H9 (cell line): ENCODE results near the gene INTS1. TPM values are rescaled to one million over a fixed set of nuclear protein-coding genes. Genes with fewer than 3 reads are reported as not detected.

Experiments
- DNase-seq: peaks from one replicate; pipeline ENCODE4 v3.0.0-alpha.2; 2017
- H2AFZ ChIP-seq: one replicate; pipeline ENCODE4 v1.6.1; 2013; ENCODE audit warnings: mild to moderate bottlenecking, low read length, control low read depth, moderate library complexity
- H2AK5ac ChIP-seq: 2 replicates; pipeline ENCODE4 v1.6.1; 2013; ENCODE audit warnings: low read length, control low read depth, mixed read lengths; ENCODE audit not compliant: insufficient read length
- H2BK120ac ChIP-seq: one replicate; pipeline ENCODE4 v1.6.1; 2013; ENCODE audit warnings: low read depth, mild to moderate bottlenecking, low read length, control low read depth, inconsistent platforms; ENCODE audit not compliant: poor library complexity, severe bottlenecking
- H2BK12ac ChIP-seq: 2 replicates; pipeline ENCODE4 v1.6.1; 2013; ENCODE audit warnings: low read length, control low read depth, mixed read lengths, low read depth; ENCODE audit not compliant: insufficient read length
- H2BK15ac ChIP-seq: 2 replicates; pipeline ENCODE4 v1.6.1; 2013; ENCODE audit warnings: low read depth, low read length, control low read depth
- H2BK20ac ChIP-seq: one replicate; pipeline ENCODE4 v1.6.1; 2013; ENCODE audit warnings: low read depth, mild to moderate bottlenecking, low read length, control low read depth, inconsistent platforms; ENCODE audit not compliant: poor library complexity, severe bottlenecking
- H2BK5ac ChIP-seq: 2 replicates; pipeline ENCODE4 v1.6.1; 2013; ENCODE audit warnings: low read length, control low read depth, mixed read lengths; ENCODE audit not compliant: insufficient read length
- H3K14ac ChIP-seq: 2 replicates; pipeline ENCODE4 v1.6.1; 2013; ENCODE audit warnings: low read length, control low read depth; ENCODE audit not compliant: insufficient read depth
- H3K18ac ChIP-seq: 2 replicates; pipeline ENCODE4 v1.6.1; 2013; ENCODE audit warnings: low read depth, mild to moderate bottlenecking, mixed read lengths, low read length, control low read depth; ENCODE audit not compliant: insufficient read length
- H3K23ac ChIP-seq: 2 replicates; pipeline ENCODE4 v1.6.1; 2013; ENCODE audit warnings: low read length, control low read depth, mixed read lengths, low read depth; ENCODE audit not compliant: insufficient read length
- H3K23me2 ChIP-seq: 2 replicates; pipeline ENCODE4 v1.6.1; 2013; ENCODE audit warnings: low read depth, mild to moderate bottlenecking, mixed read lengths, low read length, control low read depth; ENCODE audit not compliant: insufficient read length, poor library complexity, severe bottlenecking
- H3K27ac ChIP-seq: 2 replicates; pipeline ENCODE4 v1.5.1; 2013; ENCODE audit warnings: low read length, control low read depth, mixed read lengths, low read depth; ENCODE audit not compliant: insufficient read length
- H3K27me3 ChIP-seq: 2 replicates; pipeline ENCODE4 v1.6.1; 2013; ENCODE audit warnings: low read length, control low read depth, inconsistent platforms; ENCODE audit not compliant: insufficient read depth
- H3K4ac ChIP-seq: 2 replicates; pipeline ENCODE4 v1.6.1; 2013; ENCODE audit warnings: low read depth, mild to moderate bottlenecking, control low read depth, inconsistent platforms, low read length, moderate library complexity
- H3K4me1 ChIP-seq: 2 replicates; pipeline ENCODE4 v1.6.1; 2013; ENCODE audit warnings: low read length, control low read depth, inconsistent platforms; ENCODE audit not compliant: insufficient read depth
- H3K4me2 ChIP-seq: 2 replicates; pipeline ENCODE4 v1.6.1; 2013; ENCODE audit warnings: low read length, control low read depth, mixed read lengths; ENCODE audit not compliant: insufficient read length, insufficient read depth
- H3K56ac ChIP-seq: 2 replicates; pipeline ENCODE4 v1.6.1; 2013; ENCODE audit warnings: low read depth, mild to moderate bottlenecking, mixed read lengths, low read length, control low read depth; ENCODE audit not compliant: insufficient read length
- H3K79me1 ChIP-seq: 2 replicates; pipeline ENCODE4 v1.6.1; 2013; ENCODE audit warnings: low read depth, mild to moderate bottlenecking, moderate library complexity, low read length, control low read depth, inconsistent platforms; ENCODE audit not compliant: insufficient read depth, poor library complexity, severe bottlenecking
- H3K79me2 ChIP-seq: 2 replicates; pipeline ENCODE4 v1.6.1; 2013; ENCODE audit warnings: low read length, control low read depth, inconsistent platforms; ENCODE audit not compliant: insufficient read depth
- H3K9ac ChIP-seq: 2 replicates; pipeline ENCODE4 v1.6.1; 2013; ENCODE audit warnings: low read length, control low read depth, mixed read lengths; ENCODE audit not compliant: insufficient read length; ENCODE audit errors: extremely low read depth
- H3K9me3 ChIP-seq: one replicate; pipeline ENCODE4 v1.6.1; 2013; ENCODE audit warnings: low read depth, low read length, inconsistent platforms; ENCODE audit not compliant: control insufficient read depth
- H3T11ph ChIP-seq: one replicate; pipeline ENCODE4 v1.6.1; 2013; ENCODE audit warnings: mild to moderate bottlenecking, low read length, control low read depth, inconsistent platforms
- H4K20me1 ChIP-seq: one replicate; pipeline ENCODE4 v1.6.1; 2013; ENCODE audit not compliant: control insufficient read depth, insufficient read length, insufficient read depth
- H4K5ac ChIP-seq: 2 replicates; pipeline ENCODE4 v1.6.1; 2013; ENCODE audit warnings: low read depth, mild to moderate bottlenecking, mixed read lengths, low read length, control low read depth; ENCODE audit not compliant: insufficient read length
- H4K8ac ChIP-seq: replicated peaks from 2 replicates; pipeline ENCODE4 v1.6.1; 2013; ENCODE audit warnings: low read length, control low read depth, mixed read lengths, low read depth; ENCODE audit not compliant: insufficient read length
- H4K91ac ChIP-seq: 2 replicates; pipeline ENCODE4 v1.6.1; 2013; ENCODE audit warnings: low read depth, mild to moderate bottlenecking, moderate library complexity, mixed read lengths, low read length, control low read depth; ENCODE audit not compliant: insufficient read length
- H3K27ac Mint-ChIP-seq, 3 experiments: 2 replicates in 2 of 3; 3 replicates in 1 of 3; pipeline ENCODE4 v1.8.0; 2020 to 2021; ENCODE audit warnings: mixed read lengths in 3 of 3, mild to moderate bottlenecking in 1 of 3, moderate library complexity in 1 of 3
- H3K27me3 Mint-ChIP-seq: 2 replicates; pipeline ENCODE4 v1.8.0; 2021; ENCODE audit warnings: low read depth, mild to moderate bottlenecking, moderate library complexity, mixed read lengths
- H3K36me3 Mint-ChIP-seq, 3 experiments: 2 replicates in 2 of 3; 3 replicates in 1 of 3; pipeline ENCODE4 v1.8.0; 2020 to 2021; ENCODE audit warnings: low read depth in 3 of 3, mixed read lengths in 3 of 3; ENCODE audit not compliant: insufficient read depth in 1 of 3
- H3K4me1 Mint-ChIP-seq, 2 experiments: 2 replicates each; pipeline ENCODE4 v1.8.0; 2020; ENCODE audit warnings: mixed read lengths in 2 of 2
- H3K4me3 Mint-ChIP-seq, 2 experiments: 2 replicates in 1 of 2; 3 replicates in 1 of 2; pipeline ENCODE4 v1.8.0; 2020 to 2021; ENCODE audit warnings: mild to moderate bottlenecking in 2 of 2, mixed read lengths in 2 of 2, moderate library complexity in 1 of 2
- H3K9me3 Mint-ChIP-seq, 2 experiments: 2 replicates in 1 of 2; 3 replicates in 1 of 2; pipeline ENCODE4 v1.8.0; 2020; ENCODE audit warnings: mild to moderate bottlenecking in 2 of 2, mixed read lengths in 2 of 2, moderate library complexity in 1 of 2
- CTCF ChIP-seq: fragments of 200-600 bp; sonication (generic); conservative IDR thresholded peaks from 3 replicates; pipeline ENCODE4 v1.8.0; 2021; ENCODE audit warnings: antibody characterized with exemption, mild to moderate bottlenecking
- WGBS: extraction: QIAGEN DNeasy Blood & Tissue Kit; methylation state at CpG from one replicate; pipeline ENCODE4 v1.1.7; 2013; ENCODE audit warnings: missing lambda C conversion rate, low lambda C conversion rate, mixed read lengths; ENCODE audit not compliant: insufficient read length; ENCODE audit errors: extremely low coverage; 5-methylcytosine and 5-hydroxymethylcytosine counted together
- total RNA-seq: library from RNA; stranded (reverse); gene quantifications from 2 replicates; pipeline ENCODE4 v1.2.1, GENCODE V29; 2021

Gene INTS1
- total RNA-seq, 1 experiment from 2014 or later, result 133 TPM

GRCh38 chr7:1512781-1513656, 8.8 kb upstream of the INTS1 start:
- no peaks in the 10 kb centered on the region for H3K27me3 ChIP-seq
- H4K20me1 ChIP-seq, result no peaks in the 10 kb centered on the region
- no peak overlapping the region for H3K18ac ChIP-seq
- H3K56ac ChIP-seq, result no peak overlapping the region
- no peak overlapping the region for H4K91ac ChIP-seq
- H4K5ac ChIP-seq, result no peak overlapping the region
- Mint-ChIP-seq H3K9me3 (no peaks in the 10 kb centered on the region), H3K36me3 (no peaks in the 10 kb centered on the region), H3K4me3 (no peak overlapping the region), H3K27ac (no peak overlapping the region), H3K4me1 (peaks cover 0 to 3% of the 10 kb centered on the region in 2 experiments; a peak in 2 of 4 replicates), H3K27me3 (peaks cover 2% of the 10 kb centered on the region)
- H2BK15ac ChIP-seq, result no peak overlapping the region
- no peaks in the 10 kb centered on the region for H3K23me2 ChIP-seq
- H3K4me1 ChIP-seq, result no peaks in the 10 kb centered on the region
- H2BK120ac ChIP-seq, result no peak overlapping the region
- H3K9ac ChIP-seq, result no peak overlapping the region
- H3K79me1 ChIP-seq, result no peaks in the 10 kb centered on the region
- no peak for DNase-seq
- H2BK12ac ChIP-seq, result no peak overlapping the region
- H2AK5ac ChIP-seq, result no peak overlapping the region
- H3K4ac ChIP-seq, result no peak overlapping the region
- H2BK20ac ChIP-seq, result no peak overlapping the region
- WGBS, result no CpG with 5 or more reads among the region's 35 CpGs
- no peak overlapping the region for H3K27ac ChIP-seq
- H2AFZ ChIP-seq, result no peak overlapping the region
- H3K4me2 ChIP-seq, result no peak overlapping the region
- no peak overlapping the region for H4K8ac ChIP-seq
- H3K79me2 ChIP-seq, result no peaks in the 10 kb centered on the region
- no peak for TF ChIP-seq CTCF
- H3T11ph ChIP-seq, result no peak overlapping the region
- H3K9me3 ChIP-seq, result no peaks in the 10 kb centered on the region
- no peak overlapping the region; the same call in 1 of the 2 replicates for H3K14ac ChIP-seq
- H3K23ac ChIP-seq, result no peak overlapping the region
- no peak overlapping the region for H2BK5ac ChIP-seq
